Cardiac septum (tissue), 1 donor: ENCODE results near the gene STX12. TPM values are rescaled to one million over a fixed set of nuclear protein-coding genes. Genes with fewer than 3 reads are reported as not detected.
"Not testable (repeated sequence)": the region's sequence is repeated elsewhere in the genome, so short reads cannot be mapped to it uniquely, and the experiment has no call there.

Experiments
- DNase-seq: peaks from one replicate; pipeline ENCODE4 v3.0.0-alpha.2; 2020; ENCODE audit warnings: low spot score
- intact Hi-C: fragments of 100-400 bp; cut with DNase I; formaldehyde crosslinking; loops from one replicate; pipeline ENCODE4 v1.14.0; 2022
- total RNA-seq: library from RNA; stranded (reverse); fragmentation: NEBNext Ultra II Directional; extraction: Animal tissue kit (Norgen Biotek cat#: 25700); gene quantifications from one replicate; pipeline ENCODE4 v1.2.1, GENCODE V29; 2021
- donor health status: DM: no; HTN: no; CAD: no.

The STX12 gene
- total RNA-seq, 1 donor from 2014 or later = 27.4 TPM

DNA sequence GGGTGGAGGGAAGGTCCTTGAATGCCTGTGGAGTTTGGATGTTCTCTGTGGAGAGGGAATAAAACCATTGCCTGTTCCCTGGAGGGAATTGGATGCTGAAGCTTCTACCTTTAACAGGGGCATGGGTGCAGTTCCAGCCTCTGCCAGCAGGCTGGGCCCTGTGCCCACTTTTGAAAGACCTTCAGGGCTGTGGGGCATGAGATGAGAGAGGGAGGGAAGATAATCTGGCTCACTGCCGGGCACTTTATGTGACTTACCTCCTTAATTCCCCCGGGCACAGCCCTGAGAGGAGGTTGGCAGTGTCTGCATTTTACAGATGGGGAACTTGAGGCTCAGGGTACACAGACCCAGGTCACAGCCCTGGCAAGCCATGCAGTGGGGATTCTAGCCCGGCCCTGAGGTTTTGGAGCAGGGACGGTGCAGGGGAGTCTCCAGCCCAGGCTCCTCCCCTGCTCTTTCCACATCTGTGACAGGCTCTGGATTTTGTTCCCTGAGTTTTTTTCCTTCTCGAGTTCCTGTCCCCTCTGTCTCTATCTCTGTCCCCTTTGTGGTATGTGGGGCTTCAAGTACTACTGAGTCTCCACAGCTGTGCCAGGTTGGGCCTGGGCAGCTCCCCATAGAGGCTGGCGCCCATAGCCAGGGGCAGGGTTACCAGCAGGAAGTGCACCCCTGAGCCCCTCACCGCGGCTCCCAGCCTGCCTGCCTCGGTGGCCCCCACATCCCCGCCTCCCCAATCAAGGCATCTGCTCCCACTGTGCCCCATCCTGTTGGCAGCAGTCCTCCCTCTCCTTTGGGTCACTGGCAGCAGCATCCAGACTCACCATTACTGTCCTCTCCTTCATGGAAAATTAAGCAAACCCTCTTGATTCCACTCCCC is 85.3 kb downstream of the STX12 start:
- DNase-seq = peak; percentile 91
- intact Hi-C loops = loop anchor here (5.0 kb wide), 1 partner anchor 119 kb away; no protein-coding TSS in a partner anchor

DNA sequence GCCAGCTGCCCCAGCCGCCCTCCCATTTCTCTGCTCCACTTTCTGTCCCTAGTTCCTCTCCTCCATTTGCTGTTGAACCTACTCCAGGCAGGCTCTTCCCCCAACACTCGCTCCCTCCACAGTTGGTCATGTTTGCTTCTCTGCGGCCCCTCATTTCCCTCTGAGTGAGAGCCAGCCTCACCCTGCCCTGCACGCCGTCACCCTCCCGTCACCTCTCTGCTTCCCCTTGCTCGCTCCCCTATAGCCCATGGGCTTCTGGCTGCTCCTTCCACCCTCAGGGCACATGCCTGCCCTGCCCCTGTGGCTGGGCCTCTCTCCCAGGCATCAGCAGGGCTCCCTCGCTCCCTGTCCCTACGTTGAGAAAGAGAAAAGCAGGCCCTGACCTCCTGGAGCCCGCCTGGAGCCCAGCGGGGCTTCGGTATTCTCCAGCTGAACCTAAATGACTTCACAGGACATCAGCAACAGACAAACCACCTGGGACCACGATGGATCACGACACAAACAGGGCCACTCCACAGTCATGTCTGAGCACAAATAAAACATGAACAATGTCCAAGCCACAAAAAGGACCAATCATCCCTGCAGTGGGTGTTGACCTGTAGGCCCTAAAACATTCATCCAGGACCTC is 86.0 kb downstream of the STX12 start:
- DNase-seq = no peak
- intact Hi-C loops = loop anchor here (5.0 kb wide), 1 partner anchor 118 kb away; no protein-coding TSS in a partner anchor

DNA sequence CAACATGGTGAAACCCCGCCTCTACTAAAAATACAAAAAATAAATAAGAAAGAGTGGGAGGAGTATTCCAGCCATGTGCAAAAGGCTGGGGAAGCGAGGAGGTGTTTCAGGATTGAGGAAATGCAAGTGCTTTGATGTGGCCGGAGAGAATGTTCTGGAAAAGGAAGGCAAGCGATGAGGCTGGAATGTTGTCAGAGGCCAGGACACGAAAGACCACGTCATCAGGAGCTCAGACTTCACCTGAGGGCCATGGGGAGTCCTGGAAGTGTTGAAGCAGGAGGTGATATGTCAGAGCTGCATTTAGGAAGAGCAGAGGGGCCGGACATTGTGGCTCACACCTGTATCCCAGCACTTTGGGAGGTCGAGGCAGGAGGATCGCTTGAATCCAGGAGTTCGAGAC is 88.4 kb downstream of the STX12 start:
- DNase-seq = no peak
- intact Hi-C loops = loop anchor here (5.0 kb wide), 1 partner anchor 346 kb away; no protein-coding TSS in a partner anchor

DNA sequence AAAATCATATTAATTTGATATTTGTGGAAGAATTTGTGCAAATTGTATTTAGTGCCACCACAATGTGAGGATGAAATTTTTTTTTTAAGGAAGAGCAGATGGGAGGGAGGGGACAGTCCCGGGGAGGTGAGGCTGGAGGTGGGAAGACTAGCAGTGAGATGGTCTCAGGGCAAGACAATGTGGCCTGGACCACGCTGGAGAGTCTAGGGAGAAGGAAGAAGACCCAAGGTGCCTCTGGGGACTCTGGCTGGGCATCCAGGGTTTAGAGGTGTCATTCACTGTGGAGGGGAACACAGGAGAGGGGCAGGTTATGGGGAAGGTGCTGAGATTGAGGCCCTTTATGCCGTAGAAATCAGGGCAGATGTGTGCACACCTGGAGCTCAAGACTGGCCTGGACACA is 89.0 kb downstream of the STX12 start:
- intact Hi-C loops = loop anchor here (5.0 kb wide), 1 partner anchor 345 kb away; no protein-coding TSS in a partner anchor
- DNase-seq = no peak

DNA sequence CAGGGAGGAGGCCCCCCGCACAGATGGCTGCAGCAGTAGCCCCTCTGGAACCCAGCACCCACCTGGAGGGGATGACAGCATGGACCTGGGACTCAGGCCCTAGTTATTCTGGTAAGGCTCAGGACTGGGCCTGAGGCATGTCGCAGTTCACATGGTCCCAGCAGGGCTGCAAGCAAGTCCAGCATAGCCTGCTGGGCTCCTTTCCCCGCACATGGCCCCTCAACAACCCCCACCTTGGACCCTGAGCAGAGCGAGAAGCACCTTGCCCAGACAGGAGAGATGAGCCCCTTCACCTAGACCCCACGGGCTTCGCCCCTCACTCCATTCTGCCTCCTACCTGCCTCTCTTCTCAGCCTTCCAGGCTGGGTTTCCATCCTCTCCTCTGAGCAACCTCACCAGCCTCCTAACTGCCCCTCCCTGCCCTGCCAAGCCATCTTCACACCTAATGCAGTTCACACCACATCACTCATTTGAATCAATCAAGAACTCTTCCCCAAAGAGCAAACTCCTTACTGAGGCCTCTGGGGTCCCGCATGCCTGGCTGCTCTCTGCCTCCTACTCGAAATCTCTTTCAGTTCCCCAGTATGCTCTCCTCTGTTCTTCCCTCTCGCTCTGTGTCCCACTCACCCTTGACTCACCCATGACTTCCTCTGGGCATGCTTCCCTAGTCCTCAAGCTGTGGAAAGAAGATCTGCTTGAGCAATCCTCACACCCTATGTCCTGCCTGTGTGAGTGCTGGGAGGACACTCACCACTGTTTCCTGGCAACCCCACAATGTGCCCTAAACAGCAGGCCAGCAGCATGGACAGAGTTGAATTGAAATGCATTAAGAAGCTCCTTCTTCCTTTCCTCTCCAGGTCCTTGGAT is 89.9 kb downstream of the STX12 start:
- DNase-seq = peak; percentile 81
- intact Hi-C loops = loop anchor here (5.0 kb wide), 1 partner anchor 344 kb away; no protein-coding TSS in a partner anchor

DNA sequence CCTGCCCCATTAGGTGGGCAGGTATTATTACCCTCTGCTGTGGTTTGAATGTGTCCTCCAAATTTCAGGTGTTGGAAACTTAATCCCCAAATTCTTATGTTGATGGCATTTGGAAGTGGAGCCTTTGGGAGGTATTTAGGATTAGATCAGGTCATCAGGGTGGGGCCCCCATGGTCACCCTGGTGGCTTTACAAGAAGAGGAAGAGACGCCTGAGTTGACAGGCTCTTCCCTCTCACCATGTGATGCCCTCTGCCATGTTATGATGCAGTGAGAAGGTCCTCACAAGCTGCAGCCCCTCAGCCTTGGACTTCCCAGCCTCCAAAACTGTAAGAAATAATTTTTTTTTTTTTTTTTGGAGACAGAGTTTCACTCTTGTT is 90.5 kb downstream of the STX12 start:
- no peak for DNase-seq
- intact Hi-C loops = loop anchor here (5.0 kb wide), 1 partner anchor 344 kb away; no protein-coding TSS in a partner anchor

DNA sequence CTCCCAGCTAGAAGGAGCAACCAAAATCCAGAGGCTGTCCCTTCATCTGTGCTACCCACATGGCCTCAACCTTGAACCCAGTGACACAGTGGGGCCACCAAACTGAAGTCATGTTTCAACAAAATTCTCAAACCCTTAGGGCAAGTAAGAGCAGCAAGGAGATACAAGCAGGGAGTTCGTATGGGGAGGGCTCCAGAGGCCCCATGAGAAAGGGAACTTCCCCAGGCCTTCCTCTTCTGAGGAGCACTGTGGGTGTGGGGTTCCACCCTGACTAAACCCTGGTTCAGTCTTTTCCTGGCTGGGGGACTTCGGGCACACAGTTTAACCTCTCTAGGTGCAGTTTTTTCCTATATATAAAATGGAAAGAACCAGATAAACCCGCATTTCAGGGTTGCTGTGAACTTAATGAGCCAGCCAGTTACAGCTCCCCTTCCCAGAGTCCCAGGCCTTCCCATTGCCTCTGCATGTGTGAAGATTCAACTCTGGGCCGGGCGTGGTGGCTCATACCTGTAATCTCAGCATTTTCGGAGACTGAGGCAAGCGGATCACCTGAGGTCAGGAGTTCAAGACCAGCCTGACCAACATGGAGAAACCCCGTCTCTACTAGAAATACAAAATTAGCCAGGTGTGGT is 91.4 kb downstream of the STX12 start:
- intact Hi-C loops = loop anchor here (5.0 kb wide), 1 partner anchor 343 kb away; no protein-coding TSS in a partner anchor

DNA sequence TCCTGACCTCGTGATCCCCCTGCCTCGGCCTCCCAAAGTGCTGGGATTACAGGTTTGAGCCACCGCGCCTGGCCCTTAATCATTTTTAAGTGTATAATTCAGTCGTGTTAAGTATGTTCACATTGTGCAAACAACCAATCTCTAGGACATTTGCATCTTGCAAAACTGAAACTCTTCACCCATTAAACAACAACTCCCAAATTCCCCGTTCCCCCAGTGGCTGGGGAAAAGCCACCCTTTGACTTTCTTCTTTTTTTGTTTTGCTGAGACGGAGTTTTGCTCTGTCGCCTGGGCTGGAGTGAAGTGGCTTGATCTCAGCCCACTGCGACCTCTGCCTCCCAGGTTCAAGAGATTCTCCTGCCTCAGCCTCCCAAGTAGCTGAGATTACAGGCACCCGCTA is 92.8 kb downstream of the STX12 start:
- intact Hi-C loops = no loop called here
- no peak for DNase-seq

More for the DNA sequence above, 91.4 kb downstream of the STX12 start:
- DNase-seq = no peak

DNA sequence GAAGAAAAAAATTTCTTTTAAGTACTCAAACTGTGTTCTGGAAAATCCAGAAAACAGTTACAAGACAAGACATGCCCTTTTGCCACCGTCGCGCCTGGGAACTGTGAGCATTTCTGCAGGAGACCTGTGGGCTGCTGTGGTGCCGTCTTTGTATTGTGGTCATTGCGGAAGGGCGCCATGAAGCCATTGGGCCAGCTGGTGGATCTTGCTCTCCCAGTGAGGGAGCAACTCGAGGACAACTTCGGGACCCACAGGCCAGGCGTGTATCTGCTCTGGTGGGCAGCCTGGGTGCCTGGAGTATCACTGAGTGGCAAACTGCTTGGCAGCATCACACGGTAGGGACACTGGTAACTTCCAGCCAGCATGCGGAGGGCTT is 95.5 kb downstream of the STX12 start:
- no peak for DNase-seq
- intact Hi-C loops = no loop called here

DNA sequence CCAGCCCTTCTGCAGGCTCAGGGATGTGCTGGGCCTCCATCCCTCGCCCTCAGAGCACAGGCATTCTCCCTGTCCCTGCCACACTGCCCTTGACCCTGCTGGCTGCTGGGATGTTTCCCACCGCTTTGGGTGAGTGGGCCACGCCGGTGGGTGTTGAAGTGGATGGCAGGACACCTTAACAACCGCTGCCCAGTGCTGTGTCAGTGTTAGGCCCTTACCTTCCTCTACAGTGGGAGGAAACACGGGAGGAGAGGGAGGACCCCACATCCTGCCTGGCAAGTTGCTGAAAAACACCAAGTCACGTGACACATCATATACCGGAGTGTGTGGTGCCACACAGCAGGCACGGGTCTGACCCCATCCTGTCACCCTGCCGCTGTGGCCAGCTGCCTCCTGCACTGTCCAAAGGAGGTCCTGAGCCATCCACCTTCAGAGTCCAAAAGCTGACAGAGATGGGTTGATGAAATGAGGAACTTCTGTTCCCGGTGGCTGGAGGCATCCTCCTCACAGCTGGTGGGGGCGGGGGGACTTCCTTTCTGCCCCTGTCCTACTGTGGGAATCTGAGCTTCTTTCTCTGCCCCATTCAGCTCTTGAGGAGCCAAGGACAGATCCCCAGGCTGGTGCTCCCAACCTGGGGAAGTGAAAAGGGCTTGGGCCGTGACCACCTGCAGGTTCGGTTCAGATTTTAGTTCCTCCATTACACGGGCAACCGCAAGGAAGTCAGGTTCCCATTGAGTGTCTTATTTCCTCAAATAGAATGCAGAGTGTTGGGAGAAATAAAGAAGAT is 96.1 kb downstream of the STX12 start:
- DNase-seq = no peak
- intact Hi-C loops = no loop called here

DNA sequence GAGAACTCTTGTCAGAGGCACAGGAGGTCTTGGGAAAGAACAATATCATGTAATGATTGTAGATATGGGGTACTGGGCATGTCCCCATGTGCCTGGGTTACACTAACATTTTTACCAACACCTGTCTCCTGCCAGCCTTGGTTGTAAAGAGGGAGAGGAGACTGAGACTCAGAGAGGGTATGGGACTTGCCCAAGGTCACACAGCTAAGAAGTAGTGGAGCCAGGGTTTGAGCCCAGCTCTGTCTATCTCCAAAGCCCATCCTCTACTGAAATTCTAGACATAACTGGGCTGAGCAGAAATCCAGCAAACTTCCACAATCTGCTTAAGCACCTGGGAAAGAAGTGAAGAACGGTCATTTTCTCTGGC is 96.7 kb downstream of the STX12 start:
- no peak for DNase-seq
- intact Hi-C loops = no loop called here

DNA sequence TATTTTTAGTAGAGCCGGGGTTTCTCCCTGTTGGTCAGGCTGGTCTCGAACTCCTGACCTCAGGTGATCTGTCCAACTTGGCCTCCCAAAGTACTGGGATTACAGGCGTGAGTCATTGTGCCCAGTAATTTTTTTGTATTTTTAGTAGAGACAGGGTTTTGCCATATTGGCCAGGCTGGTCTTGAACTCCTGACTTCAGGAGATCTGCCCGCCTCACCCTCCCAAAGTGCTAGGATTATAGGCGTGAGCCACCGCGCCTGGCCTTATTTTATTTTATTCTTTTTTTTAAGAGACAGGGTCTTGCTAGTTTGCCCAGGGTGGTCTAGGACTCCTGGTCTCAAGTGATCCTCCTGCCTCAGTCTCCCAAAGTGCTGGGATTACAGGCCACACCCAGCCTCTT is 98.1 kb downstream of the STX12 start:
- DNase-seq, intact Hi-C loops: not testable (repeated sequence)

DNA sequence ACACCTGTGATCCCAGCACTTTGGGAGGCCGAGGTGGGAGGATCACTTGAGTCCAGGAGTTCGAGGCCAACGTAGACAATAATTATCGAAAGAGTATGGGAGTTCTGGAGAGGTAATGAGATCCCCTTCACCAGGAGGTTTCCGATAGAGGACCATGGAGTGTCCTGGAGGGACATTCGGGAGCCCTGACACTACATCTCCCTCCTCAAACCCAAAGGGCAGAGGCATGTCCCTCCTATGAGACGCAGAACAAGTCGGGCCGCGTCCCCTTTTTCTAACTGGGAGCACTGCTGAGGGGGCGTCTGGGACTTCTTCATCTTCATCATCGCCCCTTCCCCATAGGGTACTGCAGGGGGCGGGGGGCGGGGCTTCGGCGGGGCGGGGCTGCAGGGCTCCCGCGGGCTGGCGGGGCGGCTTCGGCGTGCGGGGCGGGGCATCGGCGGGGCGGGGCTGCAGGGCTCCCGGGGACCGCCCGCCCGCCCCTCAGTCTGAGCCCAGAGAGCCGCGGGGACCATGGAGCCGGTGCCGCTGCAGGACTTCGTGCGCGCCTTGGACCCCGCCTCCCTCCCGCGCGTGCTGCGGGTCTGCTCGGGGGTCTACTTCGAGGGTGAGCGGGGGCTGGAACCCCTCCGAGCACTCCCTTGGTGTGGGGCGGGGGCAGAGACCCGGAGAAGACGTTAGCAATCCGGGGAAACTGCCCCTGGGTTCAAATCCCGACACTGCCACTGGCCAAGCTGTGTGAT is 99.2 kb downstream of the STX12 start, which contains the start of gene THEMIS2:
TSS of gene THEMIS2 (plus strand) at position 486 of the 743 bp plus-strand sequence. CDS start at position 514, 28 bp downstream.
- intact Hi-C loops = no loop called here
- DNase-seq = peak; percentile 93

DNA sequence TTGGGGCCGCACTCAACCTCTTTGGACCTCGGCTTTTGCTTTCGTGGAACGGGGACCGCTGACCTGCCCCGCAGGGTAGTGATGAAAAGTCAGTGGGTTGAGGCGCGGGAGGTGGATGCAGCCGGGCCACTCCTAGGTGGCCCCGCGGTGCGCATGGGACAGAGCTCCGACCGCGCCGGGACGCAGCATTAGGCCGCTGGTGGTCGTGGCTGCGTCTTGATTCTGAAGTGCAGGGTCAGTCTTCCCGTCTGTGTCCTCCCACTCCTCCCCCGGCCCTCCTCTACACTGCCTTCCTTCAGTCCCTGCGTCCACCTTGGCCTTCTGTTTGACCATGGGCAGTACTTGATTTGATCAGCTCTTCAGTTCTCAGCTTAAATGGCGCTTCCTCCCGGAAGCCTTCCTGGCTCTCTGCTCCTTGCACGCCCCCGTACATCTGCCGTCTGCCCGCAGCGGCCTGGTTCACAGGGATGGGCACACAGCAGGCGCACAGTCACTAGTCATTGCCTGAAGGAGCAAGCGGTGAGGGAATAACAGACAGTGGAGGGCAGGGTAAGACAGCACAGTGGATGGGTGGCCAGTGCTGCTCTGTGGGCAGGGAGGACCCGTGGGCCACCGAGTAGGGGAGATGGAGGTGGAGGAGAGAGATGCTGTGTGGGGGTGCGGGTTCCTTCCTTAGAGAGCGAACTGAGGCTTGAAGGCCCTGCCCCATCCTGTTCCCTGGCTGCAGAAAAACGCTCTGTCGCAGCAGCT is 100.0 kb downstream of the STX12 start:
- intact Hi-C loops = no loop called here
- DNase-seq = no peak

DNA sequence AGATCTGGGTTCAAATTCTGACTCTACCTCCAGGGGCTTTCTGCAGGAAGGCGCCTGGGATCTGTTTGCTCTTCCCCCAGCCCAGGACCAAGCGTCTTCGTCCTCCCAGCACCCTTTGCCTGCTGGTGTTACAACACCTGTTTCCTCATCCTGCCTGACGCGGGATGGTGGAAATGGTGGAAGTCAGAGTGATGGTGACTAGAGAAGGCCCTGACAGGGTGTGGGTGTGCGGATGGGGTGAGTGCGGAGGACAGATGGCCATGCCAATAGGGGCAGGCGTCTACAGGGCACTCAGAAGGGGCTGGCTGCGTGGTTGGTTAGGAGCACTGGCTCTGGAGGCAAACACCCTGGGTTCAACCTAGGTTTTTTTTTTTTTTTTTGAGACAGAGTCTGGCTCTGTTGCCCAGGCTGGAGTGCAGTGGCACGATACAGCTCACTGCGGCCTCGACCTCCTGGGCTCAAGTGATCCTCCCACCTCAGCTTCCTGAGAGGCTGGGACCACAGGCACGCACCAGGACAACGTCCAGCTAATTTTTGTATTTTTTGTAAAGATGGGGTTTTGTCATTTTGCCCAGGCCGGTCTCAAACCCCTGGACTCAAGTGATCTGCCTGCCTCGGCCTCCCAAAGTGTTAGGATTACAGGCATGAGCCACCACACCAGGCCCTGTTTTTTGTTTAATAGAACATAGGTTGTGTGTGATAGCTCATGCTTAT is 100.8 kb downstream of the STX12 start:
- intact Hi-C loops = no loop called here
- DNase-seq = peak; percentile 90
